SU-DHL-6 (cell line): ENCODE results near the gene PCDHB2.

Experiments used
- CTCF ChIP-seq: fragments of 200-600 bp; sonication (generic); IDR thresholded peaks from one replicate; pipeline ENCODE4 v1.5.1; 2017; ENCODE audit warnings: antibody characterized with exemption, mild to moderate bottlenecking, low read length, moderate library complexity; ENCODE audit not compliant: insufficient read depth, poor library complexity, severe bottlenecking
- EZH2phosphoT487 ChIP-seq: fragments of 200-600 bp; sonication (generic), shearing (Covaris generic); conservative IDR thresholded peaks from 2 replicates; pipeline ENCODE4 v1.6.1; 2018; ENCODE audit warnings: mild to moderate bottlenecking, antibody characterized with exemption, low read length, moderate library complexity, mixed read lengths

- TF ChIP-seq CTCF = no peak
- TF ChIP-seq EZH2phosphoT487 = no peak
Measured at GRCh38 chr5:141121985-141122384, 27.6 kb downstream of the PCDHB2 start.
